Measurements from ENCODE around the gene VCP.

Gene VCP

GRCh38 chr9:35035851-35036701 lies 36.3 kb downstream of the VCP start:
- peak overlapping the region; percentile 36 for H3K4me3 ChIP-seq (replicated peaks; ENCODE audit: low read depth, low read length)
- no peak for TF ChIP-seq CTCF (IDR thresholded peaks at IDR 0.05; ENCODE audit: low read length, missing control alignments)
- DNase-seq (ENCODE audit: low read depth) = peak; percentile 77

- DNase-seq (ENCODE audit: low read depth) = no peak
- TF ChIP-seq CTCF (IDR thresholded peaks at IDR 0.05; ENCODE audit: low read length, missing control alignments) = no peak
- no peak overlapping the region for H3K4me3 ChIP-seq (replicated peaks; ENCODE audit: low read depth, low read length)
Measured at GRCh38 chr9:35033101-35033500, 39.3 kb downstream of the VCP start.

- no peak for TF ChIP-seq CTCF (IDR thresholded peaks at IDR 0.05; ENCODE audit: low read length, missing control alignments)
- no peak for DNase-seq (ENCODE audit: low read depth)
- no peak overlapping the region for H3K4me3 ChIP-seq (replicated peaks; ENCODE audit: low read depth, low read length)
Measured at GRCh38 chr9:35029852-35030251, 42.6 kb downstream of the VCP start.

- no peak overlapping the region for H3K4me3 ChIP-seq (replicated peaks; ENCODE audit: low read depth, low read length)
- no peak for TF ChIP-seq CTCF (IDR thresholded peaks at IDR 0.05; ENCODE audit: low read length, missing control alignments)
- DNase-seq (ENCODE audit: low read depth) = no peak
Measured at GRCh38 chr9:35029241-35029640, 43.2 kb downstream of the VCP start.

GRCh38 chr9:35028341-35028740 lies 44.1 kb downstream of the VCP start:
- no peak overlapping the region for H3K4me3 ChIP-seq (replicated peaks; ENCODE audit: low read depth, low read length)
- no peak for DNase-seq (ENCODE audit: low read depth)
- no peak for TF ChIP-seq CTCF (IDR thresholded peaks at IDR 0.05; ENCODE audit: low read length, missing control alignments)

GRCh38 chr9:35027860-35028259 lies 44.6 kb downstream of the VCP start:
- no peak for DNase-seq (ENCODE audit: low read depth)
- no peak overlapping the region for H3K4me3 ChIP-seq (replicated peaks; ENCODE audit: low read depth, low read length)
- no peak for TF ChIP-seq CTCF (IDR thresholded peaks at IDR 0.05; ENCODE audit: low read length, missing control alignments)

GRCh38 chr9:35027374-35027773 lies 45.1 kb downstream of the VCP start:
- no peak overlapping the region for H3K4me3 ChIP-seq (replicated peaks; ENCODE audit: low read depth, low read length)
- no peak for TF ChIP-seq CTCF (IDR thresholded peaks at IDR 0.05; ENCODE audit: low read length, missing control alignments)
- DNase-seq (ENCODE audit: low read depth) = no peak

Data from fibroblast of pulmonary artery (primary cell).